Natural killer cell treated with Interleukin-12 subunit alpha and Interleukin-12 subunit beta and Interleukin-15 and Interleukin-18, amount 100 ng/mL, for 72 hours (primary cell): ENCODE data around the gene LRRC8A. TPM values are rescaled to one million over a fixed set of nuclear protein-coding genes. Genes with fewer than 3 reads are reported as not detected.

Experiments
- ATAC-seq, 2 donors: fragments of 150-1000 bp; cut with Tn5 transposase in 1 of 2; sonication (Bioruptor Pico), chemical (Tn5 transposase) in 1 of 2; 2 replicates each; pipeline ENCODE4 v1.10.0; 2021
- DNase-seq: peaks from one replicate; pipeline ENCODE4 v3.0.0; 2022; ENCODE audit warnings: low spot score
- H3K27ac Mint-ChIP-seq, 2 donors: 1 replicate in 1 of 2; 2 replicates in 1 of 2; pipeline ENCODE4 v1.8.0; 2022; ENCODE audit warnings: mixed read lengths in 2 of 2, mild to moderate bottlenecking in 1 of 2, moderate library complexity in 1 of 2
- H3K27me3 Mint-ChIP-seq, 2 donors: 1 replicate in 1 of 2; 2 replicates in 1 of 2; pipeline ENCODE4 v1.8.0; 2022; ENCODE audit warnings: mixed read lengths in 2 of 2
- H3K36me3 Mint-ChIP-seq: one replicate; pipeline ENCODE4 v1.8.0; 2022; ENCODE audit warnings: mixed read lengths
- H3K4me1 Mint-ChIP-seq, 2 donors: 1 replicate in 1 of 2; 2 replicates in 1 of 2; pipeline ENCODE4 v1.8.0; 2022; ENCODE audit warnings: low read depth in 2 of 2, mixed read lengths in 2 of 2, mild to moderate bottlenecking in 1 of 2
- H3K4me3 Mint-ChIP-seq: one replicate; pipeline ENCODE4 v1.8.0; 2022; ENCODE audit warnings: mixed read lengths
- H3K9me3 Mint-ChIP-seq: 2 replicates; pipeline ENCODE4 v1.8.0; 2022; ENCODE audit warnings: mixed read lengths
- total RNA-seq, 2 donors: library from RNA; stranded (reverse); gene quantifications; one replicate each; pipeline ENCODE4 v1.2.3, GENCODE V29; 2022

The LRRC8A gene
- total RNA-seq, 2 donors from 2014 or later = 25.6 to 28.2 TPM

DNA sequence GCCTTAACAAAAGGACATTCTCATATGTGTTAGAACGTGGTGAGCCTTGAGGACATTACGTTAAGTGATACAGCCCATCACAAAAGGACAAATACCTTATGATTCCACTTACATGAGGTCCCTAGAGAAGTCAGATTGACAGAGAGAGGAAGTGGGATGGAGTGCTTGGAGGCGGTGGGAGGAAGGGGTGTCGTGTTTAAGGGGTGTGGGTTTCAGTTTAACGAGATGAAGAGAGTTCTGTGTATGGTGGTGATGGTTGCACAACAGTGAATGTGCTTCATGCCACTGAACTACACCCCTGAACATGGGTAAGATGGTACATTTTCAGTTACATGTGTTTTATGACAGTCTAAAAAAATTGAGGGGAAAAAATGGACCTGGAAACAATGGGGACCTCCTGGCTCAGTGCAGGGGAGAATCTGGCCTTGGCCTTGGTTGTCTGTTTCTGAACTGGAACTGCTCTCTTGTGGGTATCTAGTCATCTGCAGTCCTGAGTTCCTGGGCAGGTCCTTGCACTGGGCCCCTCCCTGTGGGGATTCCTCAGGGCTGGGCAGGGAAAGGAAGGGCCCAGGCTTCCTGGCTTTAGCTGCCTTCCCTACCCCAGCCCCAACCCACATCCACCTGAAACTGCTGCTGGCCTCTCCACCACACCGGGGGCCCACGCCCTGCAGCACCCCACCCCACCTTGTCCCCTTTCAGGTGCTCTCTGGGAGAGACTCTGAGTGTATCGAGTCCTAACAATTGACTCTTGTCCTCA is 17.8 kb downstream of the LRRC8A start:
- DNase-seq (no peak), ATAC-seq (peak; percentile 48 to 77)
- H3K9me3 Mint-ChIP-seq = no peaks in the 10 kb centered on the region
- peaks cover 47 to 54% of the 10 kb centered on the region in 2 donors for H3K4me1 Mint-ChIP-seq
- peak overlapping the region; percentile 80 for H3K4me3 Mint-ChIP-seq
- H3K27ac Mint-ChIP-seq = peak overlapping the region; percentile 91
- H3K36me3 Mint-ChIP-seq = no peaks in the 10 kb centered on the region
- H3K27me3 Mint-ChIP-seq = no peaks in the 10 kb centered on the region

DNA sequence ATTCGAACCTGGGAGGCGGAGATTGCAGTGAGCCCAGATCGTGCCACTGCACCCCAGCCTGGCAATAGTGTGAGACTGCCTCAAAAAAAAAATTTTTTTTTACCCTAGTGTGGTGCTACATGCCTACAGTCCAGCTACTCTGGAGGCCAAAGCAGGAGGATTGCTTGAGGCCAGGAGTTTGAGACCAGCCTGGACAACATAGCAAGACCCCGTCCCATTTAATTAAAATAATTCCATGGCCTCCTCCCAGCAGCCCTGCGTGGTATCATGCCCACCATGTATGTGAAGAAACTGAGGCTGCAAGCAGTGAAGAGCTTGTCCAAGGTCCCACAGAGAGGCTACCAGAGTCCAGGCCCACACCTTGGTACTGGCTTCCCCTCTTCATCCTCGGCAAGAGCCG is 19.4 kb downstream of the LRRC8A start:
- no peak for ATAC-seq
- Mint-ChIP-seq H3K9me3 (no peaks in the 10 kb centered on the region), H3K4me3 (no peak overlapping the region)

DNA sequence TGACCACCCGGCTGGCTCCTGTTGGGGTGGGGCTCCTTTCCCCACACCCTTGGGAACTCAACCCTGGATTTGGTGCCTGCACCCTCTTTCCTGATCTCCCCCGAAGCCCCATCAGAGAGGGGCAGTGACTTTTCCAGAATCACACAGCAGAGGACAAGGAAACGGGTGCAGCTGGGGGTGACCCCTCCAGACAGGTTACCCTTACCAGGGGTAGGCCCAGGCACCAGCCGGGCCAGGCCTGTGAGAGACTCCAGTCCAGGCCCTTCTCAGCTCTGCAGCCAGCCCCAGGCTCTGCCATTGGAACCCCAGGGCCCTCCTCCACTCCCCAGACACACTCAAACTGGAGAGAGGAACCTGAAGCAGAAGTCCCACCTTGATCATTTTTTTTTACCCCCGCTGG is 19.9 kb downstream of the LRRC8A start:
- Mint-ChIP-seq H3K4me1 (peaks cover 38% of the 10 kb centered on the region in 2 donors), H3K9me3 (no peaks in the 10 kb centered on the region), H3K27ac (peak overlapping the region; percentile 82 to 91), H3K27me3 (no peaks in the 10 kb centered on the region), H3K36me3 (no peaks in the 10 kb centered on the region), H3K4me3 (peak overlapping the region; percentile 69)
- ATAC-seq = peak; percentile 2 to 4
- no peak for DNase-seq

More for the DNA sequence above, 19.4 kb downstream of the LRRC8A start:
- Mint-ChIP-seq H3K4me1 (peaks cover 40 to 43% of the 10 kb centered on the region in 2 donors), H3K27ac (peak overlapping the region; percentile 64 to 91), H3K36me3 (no peaks in the 10 kb centered on the region), H3K27me3 (no peaks in the 10 kb centered on the region)
- no peak for DNase-seq

DNA sequence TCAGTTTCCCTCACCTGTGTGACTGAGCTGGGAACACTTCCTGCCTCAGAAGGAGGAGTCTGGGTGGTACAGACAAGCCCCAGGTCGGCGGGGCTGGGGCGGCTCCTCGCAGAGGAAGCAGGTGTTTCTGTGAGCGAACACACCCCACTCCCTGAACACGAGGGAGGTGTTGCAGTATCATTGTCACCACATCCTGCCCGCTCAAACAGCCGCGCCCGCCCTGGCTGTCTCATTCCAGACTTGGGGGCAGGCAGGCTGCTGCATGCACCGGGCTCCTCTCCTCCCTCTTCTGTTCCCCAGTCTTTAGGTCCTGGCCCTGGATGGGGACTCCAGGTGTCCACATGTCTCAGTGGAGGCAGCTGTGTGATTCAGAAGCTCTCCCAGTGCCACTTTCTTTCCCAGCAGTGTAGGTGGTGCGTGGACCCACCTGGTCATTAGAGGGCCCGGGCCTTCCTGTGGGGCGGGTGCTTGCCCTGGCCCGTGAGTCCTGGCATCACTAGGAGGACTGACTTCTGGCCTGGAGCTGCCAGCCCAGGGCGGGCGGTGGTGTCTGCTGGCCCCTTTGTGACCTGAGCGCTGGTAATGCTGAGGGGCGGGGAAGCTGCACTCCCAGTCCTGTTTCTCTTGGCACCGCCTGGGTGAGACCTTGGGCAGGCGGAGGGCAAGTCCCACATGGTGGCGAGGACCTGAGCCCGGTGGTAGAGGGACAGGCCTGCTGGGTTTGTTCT is 20.6 kb downstream of the LRRC8A start:
- DNase-seq = peak; percentile 85
- Mint-ChIP-seq H3K27me3 (no peaks in the 10 kb centered on the region), H3K27ac (peak overlapping the region; percentile 82 to 91), H3K4me1 (peaks cover 34 to 38% of the 10 kb centered on the region in 2 donors), H3K4me3 (peak overlapping the region; percentile 69), H3K36me3 (peaks cover 2% of the 10 kb centered on the region), H3K9me3 (no peaks in the 10 kb centered on the region)
- ATAC-seq = peak; percentile 87 to 96

DNA sequence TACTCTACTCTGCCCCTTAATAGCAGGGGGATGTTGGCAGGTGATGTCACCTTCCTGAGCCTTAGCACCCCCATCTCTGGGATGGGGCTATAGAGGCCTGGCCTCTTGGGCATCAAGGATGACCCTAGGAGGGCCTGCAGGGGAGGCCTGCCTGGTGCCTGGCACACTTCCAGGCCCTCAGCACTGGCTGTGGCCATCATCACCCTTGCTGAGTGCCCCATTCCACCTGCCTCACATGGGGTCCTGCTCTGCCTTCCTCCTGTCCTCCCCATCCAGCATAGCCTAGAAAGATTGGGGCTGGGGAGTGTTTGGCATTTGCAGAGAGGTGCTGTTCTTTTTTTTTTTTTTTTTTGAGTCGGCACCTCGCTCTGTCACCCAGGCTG is 21.1 kb downstream of the LRRC8A start:
- Mint-ChIP-seq H3K9me3 (no peaks in the 10 kb centered on the region), H3K27me3 (no peaks in the 10 kb centered on the region), H3K4me3 (no peak overlapping the region), H3K4me1 (peaks cover 33 to 39% of the 10 kb centered on the region in 2 donors), H3K27ac (peak overlapping the region; percentile 82 to 91), H3K36me3 (peaks cover 4% of the 10 kb centered on the region)
- no peak for ATAC-seq
- DNase-seq = no peak

- Mint-ChIP-seq H3K27me3 (no peaks in the 10 kb centered on the region), H3K4me3 (no peak overlapping the region), H3K36me3 (peaks cover 7% of the 10 kb centered on the region), H3K27ac (peak overlapping the region in 1 of 2 donors; percentile 91), H3K4me1 (peaks cover 31 to 35% of the 10 kb centered on the region in 2 donors), H3K9me3 (no peaks in the 10 kb centered on the region)
- ATAC-seq (no peak), DNase-seq (no peak)
These were observed 22.1 kb downstream of the LRRC8A start for GRCh38 chr9:128903871-128904620.

- Mint-ChIP-seq H3K9me3 (no peaks in the 10 kb centered on the region), H3K27me3 (no peaks in the 10 kb centered on the region), H3K4me3 (no peak overlapping the region), H3K36me3 (peaks cover 9% of the 10 kb centered on the region), H3K27ac (peak overlapping the region in 1 of 2 donors; percentile 50), H3K4me1 (peaks cover 28 to 34% of the 10 kb centered on the region in 2 donors)
- ATAC-seq (no peak), DNase-seq (no peak)
These were observed 24.0 kb downstream of the LRRC8A start for GRCh38 chr9:128905964-128906363.

DNA sequence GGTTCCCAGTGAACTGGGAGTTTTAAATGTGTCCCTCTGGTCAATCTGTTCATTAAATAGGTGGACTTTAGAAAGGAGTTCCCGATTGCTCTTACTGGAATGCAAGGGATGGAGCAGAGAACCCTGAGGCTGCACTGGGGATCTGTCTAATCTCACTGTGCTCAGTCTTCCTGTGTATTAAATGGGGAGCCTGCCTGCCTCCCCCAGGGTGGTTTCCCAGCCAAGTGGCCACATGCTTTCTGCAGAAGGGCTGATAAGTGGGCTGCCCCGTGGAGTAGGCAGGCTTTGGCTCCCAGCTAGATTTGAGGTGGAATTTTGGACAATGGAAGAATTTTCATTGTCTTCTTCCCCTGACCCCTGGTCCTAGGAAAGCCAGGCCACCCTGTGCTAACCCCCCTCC is 24.8 kb downstream of the LRRC8A start:
- Mint-ChIP-seq H3K9me3 (no peaks in the 10 kb centered on the region), H3K36me3 (peaks cover 9% of the 10 kb centered on the region), H3K4me3 (no peak overlapping the region), H3K27me3 (no peaks in the 10 kb centered on the region), H3K4me1 (peaks cover 33 to 36% of the 10 kb centered on the region in 2 donors), H3K27ac (peak overlapping the region in 1 of 2 donors; percentile 62)
- no peak for ATAC-seq
- DNase-seq = no peak

DNA sequence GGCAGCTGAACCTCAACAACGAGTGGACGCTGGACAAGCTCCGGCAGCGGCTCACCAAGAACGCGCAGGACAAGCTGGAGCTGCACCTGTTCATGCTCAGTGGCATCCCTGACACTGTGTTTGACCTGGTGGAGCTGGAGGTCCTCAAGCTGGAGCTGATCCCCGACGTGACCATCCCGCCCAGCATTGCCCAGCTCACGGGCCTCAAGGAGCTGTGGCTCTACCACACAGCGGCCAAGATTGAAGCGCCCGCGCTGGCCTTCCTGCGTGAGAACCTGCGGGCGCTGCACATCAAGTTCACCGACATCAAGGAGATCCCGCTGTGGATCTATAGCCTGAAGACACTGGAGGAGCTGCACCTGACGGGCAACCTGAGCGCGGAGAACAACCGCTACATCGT is 26.4 kb downstream of the LRRC8A start:
- no peak overlapping the region for H3K4me3 Mint-ChIP-seq
- no peak for DNase-seq
- H3K36me3 Mint-ChIP-seq = peaks cover 9% of the 10 kb centered on the region
- no peaks in the 10 kb centered on the region for H3K9me3 Mint-ChIP-seq
- peaks cover 28 to 42% of the 10 kb centered on the region in 2 donors for H3K4me1 Mint-ChIP-seq
- no peaks in the 10 kb centered on the region for H3K27me3 Mint-ChIP-seq
- no peak overlapping the region for H3K27ac Mint-ChIP-seq
- no peak for ATAC-seq

GRCh38 chr9:128909859-128910258 is 27.9 kb downstream of the LRRC8A start:
- H3K4me3 Mint-ChIP-seq = no peak overlapping the region
- no peak for DNase-seq
- H3K9me3 Mint-ChIP-seq = no peaks in the 10 kb centered on the region
- no peaks in the 10 kb centered on the region for H3K27me3 Mint-ChIP-seq
- ATAC-seq = no peak
- H3K4me1 Mint-ChIP-seq = peaks cover 28 to 42% of the 10 kb centered on the region in 2 donors
- H3K36me3 Mint-ChIP-seq = peaks cover 9% of the 10 kb centered on the region
- H3K27ac Mint-ChIP-seq = peak overlapping the region in 1 of 2 donors; percentile 38

DNA sequence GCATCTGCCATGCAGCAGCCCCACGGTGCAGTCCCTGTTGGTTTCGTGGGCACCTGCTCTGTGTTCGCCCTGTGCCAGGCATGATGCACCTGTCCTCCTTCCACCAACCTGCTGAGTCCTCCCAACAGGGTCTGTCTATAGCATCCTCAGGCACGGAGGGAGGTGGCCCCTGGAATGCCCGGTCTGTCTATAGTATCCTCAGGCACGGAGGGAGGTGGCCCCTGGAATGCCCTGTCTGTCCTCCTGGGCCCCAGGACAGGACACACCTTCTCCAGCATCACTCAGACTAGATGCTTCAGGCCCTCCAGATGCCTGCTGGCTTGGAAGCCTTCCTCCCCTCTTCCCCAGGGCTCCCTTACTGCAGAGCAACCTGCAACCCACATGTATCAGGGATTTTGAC is 29.0 kb downstream of the LRRC8A start:
- Mint-ChIP-seq H3K27me3 (no peaks in the 10 kb centered on the region), H3K9me3 (no peaks in the 10 kb centered on the region), H3K27ac (peak overlapping the region in 1 of 2 donors; percentile 71), H3K4me3 (no peak overlapping the region), H3K4me1 (peaks cover 28 to 39% of the 10 kb centered on the region in 2 donors), H3K36me3 (peaks cover 9% of the 10 kb centered on the region)
- no peak for DNase-seq
- no peak for ATAC-seq

DNA sequence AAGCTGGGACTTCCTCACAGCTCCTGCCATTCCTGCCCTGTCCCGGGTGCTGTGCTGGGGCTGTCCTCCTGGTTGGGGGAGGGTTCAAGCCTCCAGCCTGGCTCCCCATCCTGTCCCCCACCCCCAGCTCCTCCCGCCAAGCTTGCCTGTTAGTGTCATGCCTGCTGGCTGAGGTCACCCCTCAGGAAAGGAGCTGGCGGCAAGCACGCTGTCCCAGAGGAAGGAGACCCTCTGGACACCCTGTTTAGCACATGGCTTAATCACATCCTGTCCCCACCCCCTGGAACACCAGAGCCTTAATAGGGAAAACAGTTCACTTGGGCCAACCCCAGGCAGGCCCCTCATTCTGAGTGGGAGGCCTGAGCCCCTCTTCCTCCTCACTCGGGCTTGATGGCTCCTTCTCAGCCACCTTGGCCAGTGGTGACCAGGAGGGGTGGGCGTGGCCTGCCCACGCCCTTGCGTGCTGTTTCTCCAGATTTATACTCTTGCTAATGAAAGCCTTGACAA is 29.6 kb downstream of the LRRC8A start:
- H3K9me3 Mint-ChIP-seq = no peaks in the 10 kb centered on the region
- H3K4me1 Mint-ChIP-seq = peaks cover 28 to 37% of the 10 kb centered on the region in 2 donors
- H3K36me3 Mint-ChIP-seq = peaks cover 9% of the 10 kb centered on the region
- no peak overlapping the region for H3K4me3 Mint-ChIP-seq
- H3K27me3 Mint-ChIP-seq = no peaks in the 10 kb centered on the region
- peak overlapping the region; percentile 74 to 82 for H3K27ac Mint-ChIP-seq
- DNase-seq = no peak
- no peak for ATAC-seq

- DNase-seq (no peak), ATAC-seq (no peak)
- H3K4me1 Mint-ChIP-seq = peaks cover 28 to 35% of the 10 kb centered on the region in 2 donors
- peaks cover 8% of the 10 kb centered on the region for H3K36me3 Mint-ChIP-seq
- H3K9me3 Mint-ChIP-seq = no peaks in the 10 kb centered on the region
- H3K4me3 Mint-ChIP-seq = no peak overlapping the region
- no peaks in the 10 kb centered on the region for H3K27me3 Mint-ChIP-seq
- H3K27ac Mint-ChIP-seq = peak overlapping the region; percentile 74 to 82
These were observed 30.4 kb downstream of the LRRC8A start for GRCh38 chr9:128912270-128912853.
